ENCODE results near the gene CFAP410.

- TF ChIP-seq CTCF (IDR thresholded peaks at IDR 0.05; ENCODE audit: insufficient read depth, low read length): no peak
- no peak for TF ChIP-seq POLR2AphosphoS5 (IDR thresholded peaks at IDR 0.05; ENCODE audit: low read depth)
- TF ChIP-seq GABPA (IDR thresholded peaks at IDR 0.05; ENCODE audit: low read depth): no peak
- TF ChIP-seq REST (IDR thresholded peaks at IDR 0.05; ENCODE audit: insufficient replicate concordance, low read depth): no peak
- TF ChIP-seq SPI1 (IDR thresholded peaks at IDR 0.05; ENCODE audit: borderline replicate concordance, low read depth): no peak
Measured at GRCh38 chr21:44312716-44313115, 26.5 kb downstream of the CFAP410 start.

Data from HL-60 (cell line).